ENCODE data around the gene SZRD1. TPM values are rescaled to one million over a fixed set of nuclear protein-coding genes. Genes with fewer than 3 reads are reported as not detected.

The SZRD1 gene
- total and polyA plus RNA-seq, 9 of the 15 experiments (the other 6 are each of a cell fraction or from before 2014, with no cell fraction given): 3.9 to 149 (median 82.5) TPM

DNA sequence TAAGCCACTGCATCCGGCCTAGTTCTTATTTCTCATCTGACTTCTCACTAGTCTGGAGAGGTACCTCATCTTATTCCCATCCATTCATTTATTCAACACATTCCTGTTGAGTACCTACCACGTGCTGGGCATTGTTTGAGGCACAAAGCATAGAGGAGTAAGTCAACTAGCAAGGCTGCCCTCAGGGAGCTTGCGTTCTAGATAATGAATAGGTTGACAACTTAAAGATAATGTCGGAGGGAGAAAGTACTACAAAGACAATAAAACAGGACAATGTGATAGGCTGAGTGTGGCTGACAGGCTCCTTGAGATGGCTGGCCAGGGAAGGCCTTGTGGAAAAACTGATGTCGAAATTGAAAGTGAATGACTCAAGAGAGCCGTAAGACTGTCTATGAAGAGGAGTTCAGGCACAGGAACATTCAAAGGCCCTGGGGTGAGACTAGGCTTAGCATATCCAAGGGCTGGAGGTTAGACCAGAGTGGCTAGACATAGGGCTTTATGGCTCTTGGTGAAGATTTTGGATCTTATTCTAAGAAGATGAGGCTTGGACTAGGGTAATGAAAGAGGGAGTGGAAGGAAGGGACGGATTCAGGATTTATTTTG, 51.9 kb downstream of the SZRD1 start (continued):
- no peak for TF ChIP-seq DIDO1 (tag; IDR thresholded peaks at IDR 0.05; ENCODE audit: low read depth)
- TF ChIP-seq FUS (optimal IDR thresholded peaks at IDR 0.05; ENCODE audit: low read depth, low read length): no peak
- no peak for TF ChIP-seq MLLT1 (IDR thresholded peaks at IDR 0.05)
- TF ChIP-seq, protein P1, sequence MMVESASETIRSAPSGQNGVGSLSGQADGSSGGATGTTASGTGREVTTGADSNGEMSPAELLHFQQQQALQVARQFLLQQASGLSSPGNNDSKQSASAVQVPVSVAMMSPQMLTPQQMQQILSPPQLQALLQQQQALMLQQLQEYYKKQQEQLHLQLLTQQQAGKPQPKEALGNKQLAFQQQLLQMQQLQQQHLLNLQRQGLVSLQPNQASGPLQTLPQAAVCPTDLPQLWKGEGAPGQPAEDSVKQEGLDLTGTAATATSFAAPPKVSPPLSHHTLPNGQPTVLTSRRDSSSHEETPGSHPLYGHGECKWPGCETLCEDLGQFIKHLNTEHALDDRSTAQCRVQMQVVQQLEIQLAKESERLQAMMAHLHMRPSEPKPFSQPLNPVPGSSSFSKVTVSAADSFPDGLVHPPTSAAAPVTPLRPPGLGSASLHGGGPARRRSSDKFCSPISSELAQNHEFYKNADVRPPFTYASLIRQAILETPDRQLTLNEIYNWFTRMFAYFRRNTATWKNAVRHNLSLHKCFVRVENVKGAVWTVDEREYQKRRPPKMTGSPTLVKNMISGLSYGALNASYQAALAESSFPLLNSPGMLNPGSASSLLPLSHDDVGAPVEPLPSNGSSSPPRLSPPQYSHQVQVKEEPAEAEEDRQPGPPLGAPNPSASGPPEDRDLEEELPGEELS (CRISPR knock-in tag; IDR thresholded peaks at IDR 0.05; ENCODE audit: borderline replicate concordance): no peak
- TF ChIP-seq, protein P2, sequence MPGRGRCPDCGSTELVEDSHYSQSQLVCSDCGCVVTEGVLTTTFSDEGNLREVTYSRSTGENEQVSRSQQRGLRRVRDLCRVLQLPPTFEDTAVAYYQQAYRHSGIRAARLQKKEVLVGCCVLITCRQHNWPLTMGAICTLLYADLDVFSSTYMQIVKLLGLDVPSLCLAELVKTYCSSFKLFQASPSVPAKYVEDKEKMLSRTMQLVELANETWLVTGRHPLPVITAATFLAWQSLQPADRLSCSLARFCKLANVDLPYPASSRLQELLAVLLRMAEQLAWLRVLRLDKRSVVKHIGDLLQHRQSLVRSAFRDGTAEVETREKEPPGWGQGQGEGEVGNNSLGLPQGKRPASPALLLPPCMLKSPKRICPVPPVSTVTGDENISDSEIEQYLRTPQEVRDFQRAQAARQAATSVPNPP (IDR thresholded peaks at IDR 0.05; ENCODE audit: borderline replicate concordance, insufficient read depth, insufficient read length): no peak
- TF ChIP-seq RBM34 (IDR thresholded peaks at IDR 0.05; ENCODE audit: borderline replicate concordance, insufficient read depth, low read length): no peak
- TF ChIP-seq ZZZ3 (IDR thresholded peaks at IDR 0.05): no peak
- no peak for TF ChIP-seq HDAC8 (tag; IDR thresholded peaks at IDR 0.05)
- no peak for TF ChIP-seq SETDB1 (IDR thresholded peaks at IDR 0.05; ENCODE audit: low read length)
- 0 out of 2 replicates have a peak, but pooled peaks have one; percentile 46 for TF ChIP-seq TRIM28 (IDR thresholded peaks at IDR 0.05)
- no peak for TF ChIP-seq PCBP1 (IDR thresholded peaks at IDR 0.05; ENCODE audit: low read depth, low read length, poor library complexity, severe bottlenecking)
- peak; percentile 77 for TF ChIP-seq ZNF316 (IDR thresholded peaks at IDR 0.05)
- no peak for TF ChIP-seq TAF1 (IDR thresholded peaks at IDR 0.05; ENCODE audit: control insufficient read depth, extremely low read depth, insufficient read depth, low read length, severe bottlenecking)
- no peak for TF ChIP-seq CBFB (CRISPR knock-in tag; IDR thresholded peaks at IDR 0.05)
- no peak for TF ChIP-seq TAL1 (IDR thresholded peaks at IDR 0.05)
- no peak for TF ChIP-seq HDGF (IDR thresholded peaks at IDR 0.05)
